ENCODE measurements around the gene PHLDB3. TPM values are rescaled to one million over a fixed set of nuclear protein-coding genes. Genes with fewer than 3 reads are reported as not detected.

PHLDB3 gene
- total RNA-seq, 1 donor from 2014 or later, result 6.7 TPM

GRCh38 chr19:43495082-43495481, 9.5 kb downstream of the PHLDB3 start:
- H3K4me3 Mint-ChIP-seq (ENCODE audit: unreplicated experiment), result no peak overlapping the region

DNA sequence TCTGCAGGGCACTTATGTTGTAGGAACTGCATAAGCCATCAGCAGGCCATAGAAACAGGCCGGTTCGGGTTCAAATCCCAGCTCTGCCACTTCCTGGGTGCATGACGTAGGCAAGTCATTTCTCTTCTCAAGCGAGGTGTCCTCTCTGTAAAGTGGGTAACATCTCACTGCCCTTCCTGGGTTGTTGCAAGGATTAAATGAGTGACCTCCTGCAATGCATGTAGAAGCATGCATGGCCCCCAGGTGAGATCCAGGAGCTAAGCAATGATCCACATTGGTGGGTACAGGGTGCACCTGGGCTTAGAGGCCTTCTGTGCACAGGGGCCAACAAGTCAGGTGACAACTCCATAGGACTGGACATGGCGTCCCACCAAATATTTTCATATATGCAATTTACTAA, 13.8 kb downstream of the PHLDB3 start:
- Mint-ChIP-seq H3K27me3 (ENCODE audit: unreplicated experiment) (no peaks in the 10 kb centered on the region), H3K9me3 (ENCODE audit: unreplicated experiment) (no peaks in the 10 kb centered on the region), H3K27ac (ENCODE audit: unreplicated experiment) (no peak overlapping the region), H3K36me3 (ENCODE audit: unreplicated experiment) (peaks cover 3% of the 10 kb centered on the region), H3K4me3 (ENCODE audit: unreplicated experiment) (no peak overlapping the region), H3K4me1 (ENCODE audit: unreplicated experiment) (no peaks in the 10 kb centered on the region)
- no peak for TF ChIP-seq CTCF (IDR thresholded peaks at IDR 0.05)
- no peak for DNase-seq (ENCODE audit: extremely low spot score, unreplicated experiment)

More at GRCh38 chr19:43495082-43495481, 9.5 kb downstream of the PHLDB3 start:
- no peak for DNase-seq (ENCODE audit: extremely low spot score, unreplicated experiment)
- H3K27me3 Mint-ChIP-seq (ENCODE audit: unreplicated experiment), result no peaks in the 10 kb centered on the region
- H3K4me1 Mint-ChIP-seq (ENCODE audit: unreplicated experiment), result no peaks in the 10 kb centered on the region
- no peak for TF ChIP-seq CTCF (IDR thresholded peaks at IDR 0.05)
- H3K9me3 Mint-ChIP-seq (ENCODE audit: unreplicated experiment), result no peaks in the 10 kb centered on the region
- no peak overlapping the region for H3K27ac Mint-ChIP-seq (ENCODE audit: unreplicated experiment)
- H3K36me3 Mint-ChIP-seq (ENCODE audit: unreplicated experiment), result peaks cover 6% of the 10 kb centered on the region

DNA sequence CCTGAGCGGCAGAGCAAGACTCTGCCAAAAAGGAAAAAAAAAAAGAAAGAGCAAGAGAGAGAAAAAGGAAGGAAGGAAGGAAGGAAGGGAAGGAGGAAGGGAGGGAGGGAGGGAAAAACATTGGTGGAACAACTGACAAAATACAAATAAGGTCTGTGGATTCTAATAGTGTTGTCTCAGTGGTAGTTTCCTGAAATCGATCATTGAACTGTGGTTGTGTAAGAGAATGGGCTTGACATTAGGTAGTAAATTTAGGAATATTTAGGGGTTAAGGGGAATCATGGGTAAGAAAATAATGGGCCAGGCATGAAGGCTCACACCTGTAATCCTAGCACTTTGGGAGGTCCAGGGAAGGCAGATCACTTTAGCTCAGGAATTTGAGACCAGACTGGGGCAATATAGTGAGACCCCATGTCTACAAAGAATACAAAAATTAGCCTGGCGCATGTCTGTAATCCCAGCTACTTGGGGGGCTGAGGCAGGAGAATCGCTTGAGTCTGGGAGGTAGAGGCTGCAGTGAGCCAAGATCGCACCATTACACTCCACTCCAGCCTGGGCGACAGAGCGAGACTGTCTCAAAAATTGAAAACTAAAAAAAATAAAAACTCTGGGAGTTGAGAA, 14.5 kb downstream of the PHLDB3 start:
- Mint-ChIP-seq H3K36me3 (ENCODE audit: unreplicated experiment) (peaks cover 3% of the 10 kb centered on the region), H3K4me1 (ENCODE audit: unreplicated experiment) (no peaks in the 10 kb centered on the region), H3K4me3 (ENCODE audit: unreplicated experiment) (no peak overlapping the region), H3K9me3 (ENCODE audit: unreplicated experiment) (no peaks in the 10 kb centered on the region), H3K27me3 (ENCODE audit: unreplicated experiment) (no peaks in the 10 kb centered on the region), H3K27ac (ENCODE audit: unreplicated experiment) (no peak overlapping the region)
- no peak for TF ChIP-seq CTCF (IDR thresholded peaks at IDR 0.05)
- DNase-seq (ENCODE audit: extremely low spot score, unreplicated experiment), result no peak

DNA sequence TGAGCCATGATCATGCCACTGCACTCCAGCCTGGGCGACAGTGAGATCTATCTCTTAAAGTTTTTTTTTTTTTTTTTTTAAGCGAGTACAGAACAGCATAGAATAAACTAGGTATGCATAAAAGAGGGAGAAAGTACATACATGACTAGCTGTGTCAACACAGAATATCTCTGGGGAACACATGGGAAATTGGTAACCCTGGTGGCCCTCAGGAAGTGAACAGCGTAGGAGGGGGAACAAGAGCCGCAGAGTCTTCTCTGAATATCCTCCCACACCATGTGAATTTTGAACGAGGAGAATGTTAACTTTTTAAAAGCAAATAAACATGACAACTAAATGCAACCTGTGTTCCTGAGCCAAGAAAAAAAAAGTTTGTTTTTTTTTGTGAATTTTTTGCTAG, 15.2 kb downstream of the PHLDB3 start:
- no peak overlapping the region for H3K27ac Mint-ChIP-seq (ENCODE audit: unreplicated experiment)
- DNase-seq (ENCODE audit: extremely low spot score, unreplicated experiment), result no peak

GRCh38 chr19:43488179-43488578, 16.4 kb downstream of the PHLDB3 start:
- H3K27ac Mint-ChIP-seq (ENCODE audit: unreplicated experiment), result no peak overlapping the region
- no peak for DNase-seq (ENCODE audit: extremely low spot score, unreplicated experiment)
- no peak for TF ChIP-seq CTCF (IDR thresholded peaks at IDR 0.05)
- H3K4me3 Mint-ChIP-seq (ENCODE audit: unreplicated experiment), result no peak overlapping the region
- H3K27me3 Mint-ChIP-seq (ENCODE audit: unreplicated experiment), result no peaks in the 10 kb centered on the region
- H3K9me3 Mint-ChIP-seq (ENCODE audit: unreplicated experiment), result no peaks in the 10 kb centered on the region
- H3K4me1 Mint-ChIP-seq (ENCODE audit: unreplicated experiment), result no peaks in the 10 kb centered on the region
- H3K36me3 Mint-ChIP-seq (ENCODE audit: unreplicated experiment), result no peaks in the 10 kb centered on the region

More for the DNA sequence above, 15.2 kb downstream of the PHLDB3 start:
- no peaks in the 10 kb centered on the region for H3K9me3 Mint-ChIP-seq (ENCODE audit: unreplicated experiment)
- H3K4me1 Mint-ChIP-seq (ENCODE audit: unreplicated experiment), result no peaks in the 10 kb centered on the region
- H3K36me3 Mint-ChIP-seq (ENCODE audit: unreplicated experiment), result peaks cover under 1% of the 10 kb centered on the region
- no peaks in the 10 kb centered on the region for H3K27me3 Mint-ChIP-seq (ENCODE audit: unreplicated experiment)
- H3K4me3 Mint-ChIP-seq (ENCODE audit: unreplicated experiment), result no peak overlapping the region
- TF ChIP-seq CTCF (IDR thresholded peaks at IDR 0.05), result no peak

Data from osteocyte (in vitro differentiated cells).